Stimulated activated CD4-positive, alpha-beta T cell treated with anti-CD3 and anti-CD28 coated beads, Interleukin-12 subunit alpha, Interleukin-12 subunit beta, amount 100 ng/mL, for 48 hours (primary cell): ENCODE results near the gene CCT6B.
"Not testable (repeated sequence)": the region's sequence is repeated elsewhere in the genome, so short reads cannot be mapped to it uniquely, and the experiment has no call there.

ENCODE experiments used
- DNase-seq, 3 donors: peaks; one replicate each; pipeline ENCODE4 v3.0.0-alpha.2; 2020; ENCODE audit warnings: low read depth in 2 of 3, low spot score in 1 of 3

CCT6B gene

DNA sequence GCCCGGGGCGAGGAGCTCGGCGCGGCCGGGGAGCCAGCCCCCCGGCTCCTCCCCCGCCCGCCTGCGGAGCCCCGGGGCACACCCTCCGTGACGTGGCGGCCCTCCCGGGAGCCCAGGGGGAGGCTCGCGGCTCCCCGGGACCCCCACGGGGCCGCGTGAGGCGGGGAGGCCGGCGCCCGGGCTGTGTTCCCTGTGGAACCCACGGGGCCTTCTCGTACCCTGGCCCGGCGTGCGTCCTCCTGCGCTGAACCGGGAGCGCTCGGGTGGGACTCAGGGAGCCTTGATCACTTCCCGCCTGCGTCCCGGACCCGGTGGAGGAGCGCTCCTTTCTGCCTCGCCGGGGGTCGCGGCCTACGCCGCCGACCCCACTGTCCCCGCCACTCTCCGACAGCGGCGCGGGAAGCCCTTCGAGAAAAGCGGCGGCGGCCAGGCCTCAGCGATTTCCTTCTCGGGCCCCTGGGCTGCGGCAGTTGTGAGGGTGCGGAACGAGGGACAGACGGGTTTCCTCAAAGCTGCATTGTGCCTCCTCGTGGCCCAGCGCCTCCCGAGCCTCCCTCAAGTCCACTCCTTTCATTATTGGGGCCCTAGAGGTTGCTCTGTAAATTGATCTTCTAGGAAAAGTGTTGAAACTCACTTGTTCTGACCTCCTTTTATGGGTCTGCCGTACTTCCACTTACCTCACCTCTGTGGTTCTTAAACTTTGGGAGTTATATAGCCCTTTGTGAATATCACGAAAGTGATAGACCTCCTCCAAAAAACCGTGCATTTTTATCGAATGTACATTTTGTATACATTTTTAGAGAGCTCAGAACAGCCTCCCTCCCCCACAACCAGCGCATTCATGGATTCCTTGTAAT, 19.6 kb upstream of the CCT6B start:
- peak; percentile 35 to 47 (median 46) for DNase-seq

DNA sequence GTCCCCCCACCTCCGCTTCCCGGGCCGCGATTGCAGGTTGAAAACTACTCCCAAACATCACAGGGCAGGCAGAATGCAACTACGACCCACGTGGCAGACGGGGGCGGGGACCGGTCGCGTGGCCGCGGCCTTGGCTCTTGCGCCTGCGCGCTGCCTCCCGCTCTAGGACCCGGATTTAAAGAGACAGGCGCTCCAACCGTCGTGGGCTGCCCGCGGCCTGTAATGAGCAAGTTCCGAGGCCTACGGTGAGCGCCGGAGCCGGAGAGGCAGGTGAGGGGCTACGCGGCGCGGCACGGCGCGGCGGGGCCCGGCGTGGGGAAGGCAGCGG, 19.1 kb upstream of the CCT6B start, which contains the start of gene LIG3:
Gene LIG3, plus strand, starts transcription at position 160 of the 328 bp plus-strand sequence. CDS start 2,494 bp downstream, outside the sequence.
- peak; percentile 91 to 95 (median 92) for DNase-seq

DNA sequence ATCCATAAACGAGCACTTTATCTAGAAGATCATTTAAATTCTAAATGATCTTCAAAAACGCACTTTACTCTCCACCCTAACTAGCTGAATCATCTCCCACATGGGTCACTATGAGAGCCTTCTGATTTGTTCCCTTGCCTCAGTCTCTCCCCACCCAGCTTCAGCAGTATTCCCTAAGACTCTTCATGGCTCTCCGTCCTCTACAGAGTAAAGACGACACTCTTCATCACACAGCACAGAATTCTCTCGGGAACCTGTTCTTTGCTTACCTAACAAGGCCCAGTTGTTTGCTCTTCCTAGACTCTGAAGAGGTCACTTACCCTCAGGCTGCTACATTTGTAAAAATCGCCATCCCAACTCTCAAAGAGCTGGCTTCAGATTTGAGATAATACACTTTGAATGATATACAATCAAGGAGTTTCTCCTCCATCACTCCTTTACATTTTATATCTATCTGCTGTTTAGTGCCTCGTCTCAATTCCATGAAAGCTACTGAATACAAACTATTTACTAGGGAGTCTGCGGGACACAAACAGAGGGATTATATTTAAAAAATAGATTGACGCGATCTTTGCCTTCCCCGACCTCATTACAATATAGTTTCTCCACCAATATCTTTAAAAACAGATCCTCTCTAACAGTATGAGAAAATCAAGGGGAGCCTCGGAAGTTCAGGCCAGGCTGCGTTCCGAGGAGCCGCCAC, 18.5 kb upstream of the CCT6B start:
- DNase-seq, result no peak

DNA sequence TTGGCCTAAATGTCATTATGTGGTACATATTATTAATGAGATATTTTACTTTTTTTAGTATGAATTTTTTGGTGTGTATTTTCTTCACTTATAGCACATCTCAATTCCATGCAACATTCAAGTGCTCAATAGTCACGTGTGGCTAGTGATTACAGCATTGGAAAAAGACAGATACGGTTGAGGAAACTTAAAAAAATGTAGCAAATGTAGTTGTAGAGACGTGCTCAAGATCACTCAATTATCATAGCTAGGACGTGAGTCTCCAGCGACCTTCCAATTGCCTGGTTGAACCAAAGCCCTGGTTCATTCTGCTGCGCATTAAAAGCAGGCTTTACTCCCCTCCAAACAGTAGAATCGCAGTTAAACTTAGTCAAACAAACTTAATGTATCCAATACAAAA, 17.9 kb upstream of the CCT6B start:
- DNase-seq, result no peak

DNA sequence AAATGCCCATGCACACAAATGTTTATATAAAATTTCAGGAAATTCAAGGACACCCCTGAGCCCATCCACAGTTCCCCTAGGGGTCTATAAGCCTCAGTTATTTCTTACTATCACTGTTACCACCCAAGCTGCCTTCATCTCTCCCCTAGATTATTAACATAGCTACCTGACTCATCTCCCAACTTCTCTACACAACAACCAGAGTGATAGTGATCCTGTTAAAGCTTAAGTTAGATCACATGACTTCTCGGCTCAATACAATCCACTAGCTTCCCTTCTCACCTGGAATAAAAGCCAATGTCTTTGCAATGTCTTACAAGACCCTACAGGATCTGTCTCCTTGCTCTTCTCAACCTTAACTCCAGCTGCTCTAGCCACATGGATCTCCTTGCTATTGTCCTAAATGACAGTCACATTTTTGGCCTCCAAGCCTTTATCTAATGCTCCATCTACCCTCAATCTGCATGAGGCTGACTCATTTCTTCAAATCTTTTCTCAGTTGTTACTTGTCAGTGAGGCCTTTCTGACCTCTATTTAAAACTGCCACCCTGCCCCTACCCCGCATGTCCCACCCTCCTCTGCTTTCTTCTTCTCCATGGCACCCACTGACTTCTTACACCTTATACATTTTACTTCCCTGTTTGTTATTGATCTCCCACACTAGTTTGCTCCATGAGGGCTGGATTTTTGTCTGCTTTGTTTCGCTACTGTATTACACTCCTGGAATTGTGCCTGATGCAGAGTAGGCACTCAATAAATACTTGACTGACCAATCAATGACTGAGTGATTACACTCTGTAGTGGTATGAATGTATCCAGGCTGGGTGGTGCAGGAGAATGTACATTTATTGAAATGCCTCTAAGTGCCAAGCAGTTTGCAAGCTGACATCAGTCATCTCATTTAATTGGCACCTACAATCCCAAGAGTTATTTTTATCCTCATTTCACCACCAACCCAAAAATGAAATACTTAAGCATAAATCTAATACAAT, 13.8 kb upstream of the CCT6B start:
- no peak for DNase-seq

DNA sequence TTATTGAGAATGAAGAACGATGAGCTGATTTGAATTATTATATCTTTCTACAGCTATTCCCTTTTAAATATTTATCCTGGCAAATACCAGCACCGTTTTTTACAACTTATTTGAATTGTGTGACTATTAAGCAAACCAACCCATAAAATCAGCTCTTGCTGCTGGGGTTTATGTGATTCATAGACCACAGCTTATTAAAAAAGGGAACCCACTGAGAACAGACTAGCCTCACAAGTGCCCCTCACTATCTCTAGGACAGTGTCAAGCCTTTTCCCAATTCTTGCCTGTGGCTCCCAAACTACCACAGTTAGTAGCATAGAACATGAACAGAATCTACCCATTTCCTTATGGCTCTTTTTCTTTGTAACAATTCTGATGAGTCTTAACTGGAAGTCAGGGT, 12.9 kb upstream of the CCT6B start:
- DNase-seq, result no peak

DNA sequence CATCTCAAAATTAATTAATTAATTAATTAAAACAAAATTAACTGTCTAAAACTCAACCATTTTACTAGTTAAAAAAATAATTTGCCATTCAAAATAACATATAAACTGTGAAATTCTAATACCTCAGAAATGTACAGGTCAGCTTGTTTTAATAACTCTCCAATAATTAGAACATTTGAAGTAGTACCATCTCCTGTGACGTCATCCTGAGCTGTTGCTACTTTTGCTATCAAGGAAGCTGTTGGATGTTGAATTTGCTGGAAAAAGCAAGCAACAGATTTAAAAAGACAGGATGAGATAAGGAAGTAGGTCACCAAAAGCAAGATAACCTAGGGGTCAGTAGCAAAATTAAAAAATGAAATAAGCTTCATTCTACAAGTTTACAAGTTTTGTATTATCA, 2.8 kb downstream of the CCT6B start:
- DNase-seq, result no peak

DNA sequence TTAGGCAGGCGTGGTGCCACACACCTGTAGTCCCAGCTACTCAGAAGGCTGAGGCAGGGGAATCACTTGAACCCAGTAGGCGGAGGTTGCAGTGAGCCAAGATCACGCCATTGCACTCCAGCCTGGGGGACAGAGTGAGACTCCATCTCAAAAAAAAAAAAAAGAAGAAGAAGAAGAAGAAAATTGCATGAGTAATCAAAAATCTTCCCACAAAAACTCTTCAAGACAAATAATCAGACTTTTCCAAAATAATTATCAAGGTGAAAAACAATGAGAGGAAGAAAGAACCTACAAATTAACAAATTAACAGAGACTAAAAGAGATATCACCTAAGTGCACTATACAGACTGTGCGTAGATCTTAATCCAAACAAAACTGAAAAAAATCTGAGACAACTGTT, 10.5 kb downstream of the CCT6B start:
- not testable (repeated sequence) for DNase-seq

DNA sequence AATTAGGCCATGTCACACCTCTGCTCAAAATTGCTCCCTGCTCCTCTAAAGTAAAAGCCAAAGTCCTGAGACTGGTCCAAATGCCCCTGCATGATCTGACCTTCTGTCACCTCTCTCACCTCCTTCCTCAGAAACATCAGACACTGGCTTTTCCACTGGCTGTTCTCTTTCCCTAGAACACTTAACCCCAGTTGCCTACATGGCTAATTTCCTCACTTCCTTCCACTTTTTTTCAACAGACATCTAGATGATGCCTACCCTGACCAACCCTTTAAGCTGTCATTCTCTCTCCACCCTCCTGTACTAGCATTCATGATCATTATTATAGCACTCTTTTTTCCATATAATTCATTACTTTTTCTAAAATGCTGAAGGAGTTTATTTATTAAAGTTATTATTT, 31.0 kb downstream of the CCT6B start:
- DNase-seq, result no peak

DNA sequence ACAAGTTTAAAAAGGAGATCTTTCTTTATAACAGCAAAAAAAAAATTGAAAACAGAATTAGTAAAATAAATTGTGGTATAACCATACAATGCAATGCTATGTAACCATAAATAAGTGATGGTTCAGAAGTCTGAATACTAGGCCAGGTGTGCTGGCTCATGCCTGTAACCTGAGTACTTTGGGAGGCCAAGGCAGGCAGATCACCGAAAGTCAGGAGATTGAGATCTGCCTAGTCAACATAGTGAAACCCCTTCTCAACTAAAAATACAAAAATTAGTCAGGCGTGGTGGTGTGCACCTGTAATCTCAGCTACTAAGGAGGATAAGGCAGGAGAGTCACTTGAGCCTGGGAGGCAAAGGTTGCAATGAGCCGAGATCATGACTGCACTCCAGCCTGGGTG, 34.6 kb downstream of the CCT6B start:
- DNase-seq, result no peak

DNA sequence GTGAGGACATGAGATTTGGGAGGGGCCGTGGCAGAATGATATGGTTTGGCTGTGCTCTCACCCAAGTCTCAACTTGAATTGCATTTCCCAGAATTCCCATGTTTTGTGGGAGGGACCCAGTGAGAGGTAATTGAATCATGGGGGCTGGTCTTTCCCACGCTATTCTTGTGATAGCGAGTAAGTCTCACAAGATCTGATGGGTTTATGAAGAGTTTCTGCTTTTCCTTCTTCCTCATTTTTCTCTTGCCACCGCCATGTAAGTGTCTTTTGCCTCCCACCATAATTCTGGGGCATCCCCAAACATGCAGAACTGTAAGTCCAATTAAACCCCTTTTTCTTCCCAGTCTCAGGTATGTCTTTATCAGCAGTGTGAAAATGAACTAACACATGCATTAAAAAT, 40.6 kb downstream of the CCT6B start:
- no peak for DNase-seq

DNA sequence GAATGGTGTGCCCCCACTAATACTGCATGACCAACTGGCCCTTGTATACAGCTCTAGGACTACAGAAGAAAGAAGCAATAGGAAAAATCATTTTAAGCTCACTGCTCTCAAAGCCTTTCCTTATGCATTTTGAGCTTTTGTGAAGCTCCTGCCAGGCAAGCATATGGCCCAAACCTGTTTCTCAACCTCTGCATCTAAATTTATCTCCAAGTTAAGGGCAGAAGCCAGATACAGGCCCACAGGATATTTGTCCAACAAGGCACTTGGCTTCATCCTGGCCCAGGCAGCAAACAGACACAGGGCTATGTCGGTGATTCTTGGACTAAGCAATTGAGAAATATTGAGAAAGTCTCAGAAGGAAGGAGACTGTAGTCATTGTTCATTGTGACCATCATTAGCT, 43.9 kb downstream of the CCT6B start:
- DNase-seq, result no peak

DNA sequence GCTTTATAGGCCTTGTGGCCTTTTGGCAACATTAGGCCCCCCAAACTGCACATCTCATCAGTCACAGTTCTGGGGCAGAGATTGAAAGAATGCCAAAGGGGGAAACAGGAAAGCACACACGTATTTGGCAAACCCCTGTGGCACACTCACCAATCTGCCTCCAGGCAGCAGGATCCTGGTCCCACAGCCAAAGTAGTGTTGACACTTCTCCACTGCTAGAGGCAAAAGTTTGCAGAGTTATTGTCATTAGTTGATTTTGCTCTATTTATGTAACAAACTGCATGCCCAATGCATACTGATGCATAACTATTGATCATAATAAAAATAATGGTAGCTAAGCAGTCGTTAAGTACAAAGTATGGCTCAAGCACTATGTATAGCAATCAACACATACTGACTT, 45.1 kb downstream of the CCT6B start:
- no peak for DNase-seq

DNA sequence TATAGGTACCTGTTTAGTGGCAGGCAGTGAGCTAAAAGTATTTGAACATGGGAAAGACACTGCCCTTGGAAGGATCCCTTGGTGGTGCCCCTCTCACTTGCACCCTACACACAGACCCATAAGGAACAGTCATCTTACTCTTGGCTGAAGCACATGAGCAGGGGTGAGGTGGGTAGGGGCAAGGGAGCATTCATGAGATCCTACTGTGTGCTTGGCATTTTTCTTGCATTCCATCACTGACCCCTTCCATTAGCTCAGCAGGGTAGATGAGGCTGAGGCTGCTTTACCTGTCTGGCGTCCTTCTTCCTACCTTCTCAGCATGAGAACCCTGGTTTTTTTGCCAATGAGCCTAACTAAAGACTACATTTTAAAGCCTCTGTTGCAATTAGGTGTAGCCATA, 48.3 kb downstream of the CCT6B start:
- DNase-seq, result no peak

DNA sequence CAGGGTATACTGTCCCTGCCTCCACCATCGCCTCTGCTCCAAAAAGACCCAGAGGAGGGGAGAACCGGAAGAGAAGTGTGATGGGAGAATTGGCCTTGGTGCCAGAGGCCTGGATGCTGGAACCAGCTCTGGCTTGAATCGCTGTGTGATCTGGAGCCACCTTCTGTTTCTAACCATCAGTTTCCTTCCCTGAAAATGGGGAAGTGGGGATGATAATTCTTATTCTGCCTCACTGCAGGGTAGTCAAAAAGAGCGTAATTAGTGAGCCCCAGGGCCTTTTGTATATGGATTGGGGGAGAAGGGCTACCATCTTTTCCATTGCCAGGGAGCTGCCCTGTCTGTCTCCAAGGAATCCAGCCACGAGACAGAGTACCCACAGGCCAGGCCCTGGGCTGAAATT, 52.2 kb downstream of the CCT6B start:
- DNase-seq, result no peak

DNA sequence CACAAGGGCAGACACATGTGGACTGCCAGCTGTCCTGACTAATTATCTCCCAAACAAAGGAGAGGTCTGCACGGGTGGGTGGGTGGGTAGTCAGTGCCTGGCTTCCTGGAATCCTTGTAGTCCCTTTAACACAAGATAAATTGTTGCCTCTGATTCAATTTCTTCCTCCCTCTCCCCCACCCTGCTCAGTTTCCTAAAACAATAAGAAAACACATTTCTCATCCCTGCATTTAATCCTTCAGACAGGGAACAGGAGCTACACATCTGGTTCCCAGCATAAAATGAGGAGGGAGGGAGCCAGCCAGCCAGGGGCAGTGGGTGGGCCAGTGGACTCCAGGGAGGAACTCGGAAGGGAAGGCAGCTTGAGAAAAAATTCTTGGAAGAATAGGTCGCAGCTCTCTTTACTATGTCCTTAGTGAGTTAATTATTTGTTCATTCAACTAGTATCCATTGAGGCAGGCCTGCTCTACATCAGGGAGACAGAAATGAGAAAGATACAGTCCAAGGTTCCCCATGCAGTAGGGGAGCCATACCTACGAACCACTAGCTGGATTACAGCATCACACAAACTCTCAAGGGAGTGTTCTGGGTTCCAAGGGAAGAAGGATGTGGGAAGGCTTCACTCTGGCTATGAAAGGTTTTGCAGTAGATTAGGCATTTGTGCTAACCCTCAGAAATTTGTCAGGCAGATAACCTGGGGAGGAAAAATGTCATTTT, 58.3 kb downstream of the CCT6B start:
- DNase-seq, result no peak

DNA sequence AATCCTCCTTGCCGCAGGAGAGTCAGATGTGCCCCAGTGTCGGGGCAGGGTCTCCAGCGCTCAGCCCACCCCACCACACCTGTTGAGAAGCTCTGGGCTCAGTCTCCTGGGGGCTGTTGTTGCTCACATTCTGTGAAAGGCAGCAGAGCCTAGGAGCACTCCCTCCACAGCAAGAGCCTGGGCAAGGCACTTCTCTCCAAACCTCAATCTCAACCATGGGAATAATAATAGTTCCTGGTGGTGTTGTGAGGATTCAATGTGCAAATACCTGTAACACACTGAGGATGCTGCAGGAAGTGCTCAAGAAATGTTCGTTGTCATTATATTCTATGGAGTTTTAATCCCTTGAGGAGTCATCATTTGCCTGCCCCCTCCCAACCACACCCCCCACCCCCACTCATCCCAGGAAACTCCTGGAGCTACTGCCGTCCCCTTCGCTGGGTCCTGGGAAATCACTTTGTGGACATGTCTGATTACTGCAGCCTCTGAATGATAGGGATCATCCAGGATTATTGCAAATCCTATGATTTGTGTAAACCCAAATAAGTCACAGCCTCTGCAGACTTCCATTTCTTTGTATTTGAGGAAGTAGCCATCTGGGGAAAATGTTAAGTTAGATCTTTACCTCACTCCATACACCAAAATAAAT, 61.5 kb downstream of the CCT6B start:
- no peak for DNase-seq

DNA sequence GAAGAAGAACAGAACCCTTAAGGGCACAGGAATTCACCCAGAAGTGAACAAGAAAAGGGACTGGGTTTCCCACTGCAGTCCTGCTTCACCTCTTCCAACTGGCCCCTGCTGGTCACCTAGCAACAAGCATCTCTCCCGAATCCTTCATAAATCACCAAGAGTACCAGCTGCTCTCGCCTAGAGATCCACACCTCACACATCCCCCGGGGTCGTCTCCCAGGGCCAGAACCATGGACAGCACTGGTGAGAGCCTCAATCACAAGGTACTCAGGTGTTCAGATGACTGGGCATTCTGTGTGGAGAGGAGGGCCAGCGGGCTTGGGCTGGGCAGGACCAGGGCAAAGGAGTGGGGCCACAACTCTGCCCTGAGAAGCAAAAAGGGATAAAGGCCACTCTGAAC, 65.9 kb downstream of the CCT6B start:
- DNase-seq, result no peak

DNA sequence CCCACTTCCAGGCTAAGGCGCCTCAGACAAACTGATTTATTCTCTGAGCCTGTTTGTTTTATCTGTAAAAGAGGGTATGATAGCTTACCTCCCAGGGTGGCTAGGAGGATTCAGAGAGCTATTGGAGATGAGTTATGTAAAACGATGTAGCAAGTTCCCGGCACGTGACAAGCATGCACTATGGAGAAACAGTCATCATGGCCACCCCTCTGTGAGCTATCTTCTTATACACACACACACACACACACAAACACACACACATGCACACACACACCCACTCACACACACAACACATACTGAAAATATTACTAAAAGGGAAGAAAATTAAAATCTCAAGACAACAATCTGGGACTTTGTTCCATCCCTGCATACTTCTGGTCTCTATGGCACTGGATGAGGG, 66.3 kb downstream of the CCT6B start:
- no peak for DNase-seq
